ENCODE data around the gene DCHS2. TPM values are rescaled to one million over a fixed set of nuclear protein-coding genes. Genes with fewer than 3 reads are reported as not detected.

The DCHS2 gene
- total and polyA plus RNA-seq, 2 of the 8 experiments (the other 6 are each of a cell fraction or from before 2014, with no cell fraction given) = 0.54 to 2.6 TPM

DNA sequence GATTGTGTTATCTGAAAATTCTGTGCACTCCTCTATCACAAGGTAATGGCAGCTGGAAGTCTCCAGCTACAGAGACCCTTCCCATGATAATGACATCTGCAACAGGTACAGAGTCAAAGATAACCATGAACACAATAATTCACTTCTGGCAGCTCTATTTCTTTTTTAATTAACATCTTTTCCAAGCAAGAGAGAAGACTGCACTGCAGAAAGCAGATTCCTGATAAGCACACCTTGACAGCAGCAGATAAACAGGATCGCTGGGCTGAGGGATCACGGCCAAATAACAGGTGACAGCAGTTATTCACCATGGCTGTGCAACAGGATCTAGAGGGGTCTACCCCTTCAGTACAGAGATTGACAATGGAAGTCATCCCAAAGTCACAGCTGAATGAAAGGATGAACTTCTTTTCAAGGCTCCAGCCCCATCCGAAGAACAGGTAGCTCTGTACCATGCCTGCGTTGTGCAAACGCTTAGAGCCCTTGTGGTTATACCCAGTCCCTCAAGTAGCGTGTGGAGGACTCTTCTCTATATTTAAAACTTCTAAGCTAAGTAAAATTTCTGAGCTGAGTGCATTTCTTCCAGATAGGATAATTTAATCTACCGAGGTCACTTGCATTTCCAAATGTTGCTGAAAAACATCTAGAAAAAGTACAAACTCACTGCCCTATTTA, 66.7 kb downstream of the DCHS2 start (continued):
- TF ChIP-seq CHD7 (IDR thresholded peaks at IDR 0.05; ENCODE audit: insufficient replicate concordance, low read length) (no peak), CTBP2 (IDR thresholded peaks at IDR 0.05; ENCODE audit: borderline replicate concordance, insufficient read depth, insufficient read length, low read length) (no peak), ZNF274 (IDR thresholded peaks at IDR 0.05; ENCODE audit: borderline replicate concordance, extremely low read depth, low read length) (no peak), CBX8 (IDR thresholded peaks at IDR 0.05; ENCODE audit: borderline replicate concordance, low read depth, low read length) (no peak), CHD2 (IDR thresholded peaks at IDR 0.05; ENCODE audit: low read length) (no peak), ASH2L (IDR thresholded peaks at IDR 0.05; ENCODE audit: low read length) (no peak), CBX5 (IDR thresholded peaks at IDR 0.05; ENCODE audit: low read depth, low read length) (no peak), FOSL1 (IDR thresholded peaks at IDR 0.05; ENCODE audit: insufficient read depth, low read depth, low read length) (no peak)

All from H1 (cell line).